H1 (cell line): ENCODE results near the gene AKT1S1. TPM values are rescaled to one million over a fixed set of nuclear protein-coding genes. Genes with fewer than 3 reads are reported as not detected.

Experiments used
- CTCF ChIA-PET: fragments of 300-600 bp; sonication (Branson Sonifier 250); formaldehyde crosslinking; loops from one replicate; lab custom pipeline; 2021; ENCODE audit not compliant: partially characterized antibody; lab: Charles Lee
- POLR2A ChIA-PET: fragments of 300-600 bp; sonication (Branson Sonifier 250); formaldehyde crosslinking; loops from one replicate; lab custom pipeline; 2021; ENCODE audit warnings: inconsistent platforms; ENCODE audit not compliant: partially characterized antibody; lab: Charles Lee
- DNase-seq, 2 experiments: peaks; one replicate each; pipeline versions ENCODE4 v3.0.0 to v3.0.0-alpha.2; 2010 to 2022; ENCODE audit warnings: low spot score in 2 of 2, low read depth in 1 of 2, mixed read lengths in 1 of 2
- FAIRE-seq: peaks from 2 replicates; lab custom pipeline; 2011; peaks lifted over from hg19 to GRCh38; lab: Jason Lieb, UNC
- H2AFZ ChIP-seq: 2 replicates; pipeline ENCODE4 v1.8.1; 2012; ENCODE audit warnings: low read length, inconsistent platforms
- H2AK5ac ChIP-seq: 2 replicates; pipeline ENCODE4 v1.6.1; 2013; ENCODE audit warnings: low read depth, low read length
- H2BK120ac ChIP-seq: replicated peaks from 2 replicates; pipeline ENCODE3; 2013; ENCODE audit warnings: low read depth, low read length, inconsistent platforms
- H2BK12ac ChIP-seq: 2 replicates; pipeline ENCODE4 v1.6.1; 2013; ENCODE audit warnings: low read depth, low read length
- H2BK15ac ChIP-seq: 2 replicates; pipeline ENCODE4 v1.6.1; 2013; ENCODE audit warnings: low read length
- H2BK20ac ChIP-seq: 2 replicates; pipeline ENCODE4 v1.6.1; 2013; ENCODE audit warnings: low read length
- H2BK5ac ChIP-seq: 2 replicates; pipeline ENCODE4 v1.6.1; 2013; ENCODE audit warnings: low read depth, low read length
- H3K14ac ChIP-seq: 2 replicates; pipeline ENCODE4 v1.6.1; 2013; ENCODE audit warnings: inconsistent platforms; ENCODE audit not compliant: insufficient read length
- H3K18ac ChIP-seq: 2 replicates; pipeline ENCODE4 v1.6.1; 2013; ENCODE audit warnings: low read length; ENCODE audit errors: extremely low read depth
- H3K23ac ChIP-seq: 2 replicates; pipeline ENCODE4 v1.6.1; 2013; ENCODE audit warnings: inconsistent platforms; ENCODE audit not compliant: insufficient read length
- H3K23me2 ChIP-seq: 2 replicates; pipeline ENCODE4 v1.6.1; 2013; ENCODE audit warnings: low read depth, low read length
- H3K27ac ChIP-seq: 2 replicates; pipeline ENCODE4 v1.6.1; 2011; ENCODE audit warnings: low read depth, low read length, inconsistent platforms
- H3K27me3 ChIP-seq, 4 experiments: replicated peaks in 1 of 4; 1 replicate in 1 of 4; 2 replicates in 3 of 4; pipeline versions ENCODE4 v1.6.1 to v1.8.1; 2011 to 2013; ENCODE audit warnings: low read length in 3 of 4, mild to moderate bottlenecking in 3 of 4, inconsistent platforms in 2 of 4, mixed read lengths in 2 of 4, moderate library complexity in 1 of 4; ENCODE audit not compliant: control insufficient read depth in 3 of 4, insufficient read depth in 3 of 4; ENCODE audit errors: extremely low read depth in 1 of 4
- H3K36me3 ChIP-seq, 4 experiments: 2 replicates each; pipeline versions ENCODE4 v1.6.1 to v1.8.1; 2011 to 2013; ENCODE audit warnings: mild to moderate bottlenecking in 4 of 4, low read length in 3 of 4, moderate library complexity in 2 of 4, control low read depth in 1 of 4, inconsistent platforms in 1 of 4; ENCODE audit not compliant: insufficient read depth in 4 of 4, control insufficient read depth in 2 of 4
- H3K4ac ChIP-seq: replicated peaks from 2 replicates; pipeline ENCODE3; 2013; ENCODE audit warnings: low read length, low read depth, mixed read lengths, inconsistent platforms; ENCODE audit not compliant: insufficient read length
- H3K4me1 ChIP-seq, 4 experiments: replicated peaks in 1 of 4; 1 replicate in 1 of 4; 2 replicates in 3 of 4; pipeline versions ENCODE4 v1.6.1 to v1.8.1; 2011 to 2013; ENCODE audit warnings: low read length in 3 of 4, inconsistent platforms in 2 of 4, mixed read lengths in 1 of 4; ENCODE audit not compliant: insufficient read depth in 4 of 4, control insufficient read depth in 3 of 4
- H3K4me2 ChIP-seq, 2 experiments: 2 replicates each; pipeline versions ENCODE4 v1.6.1 to v1.8.1; 2011 to 2013; ENCODE audit warnings: low read depth in 2 of 2, low read length in 2 of 2, control low read depth in 1 of 2, inconsistent platforms in 1 of 2, mild to moderate bottlenecking in 1 of 2; ENCODE audit not compliant: insufficient read depth in 1 of 2
- H3K4me3 ChIP-seq, 4 experiments: fragments of 200-600, 300-600 bp in 1 of 4; sonication (generic), shearing (Covaris generic), sonication (Bioruptor Twin) in 1 of 4; 2 replicates each; pipeline versions ENCODE4 v1.5.1 to v1.8.1; 2011 to 2016; ENCODE audit warnings: low read length in 4 of 4, low read depth in 3 of 4, control low read depth in 2 of 4, inconsistent platforms in 2 of 4, mild to moderate bottlenecking in 2 of 4, mixed read lengths in 1 of 4, moderate library complexity in 1 of 4; ENCODE audit not compliant: insufficient read depth in 2 of 4; ENCODE audit errors: extremely low read depth in 1 of 4
- H3K56ac ChIP-seq: replicated peaks from 2 replicates; pipeline ENCODE3; 2013; ENCODE audit warnings: low read depth, mild to moderate bottlenecking, mixed read lengths, low read length, inconsistent platforms; ENCODE audit not compliant: insufficient read length
- H3K79me1 ChIP-seq: 2 replicates; pipeline ENCODE4 v1.6.1; 2013; ENCODE audit warnings: low read depth, low read length, control low read depth
- H3K79me2 ChIP-seq, 2 experiments: 2 replicates each; pipeline versions ENCODE4 v1.6.1 to v1.8.1; 2012 to 2013; ENCODE audit warnings: low read length in 2 of 2, mild to moderate bottlenecking in 2 of 2, inconsistent platforms in 1 of 2; ENCODE audit not compliant: insufficient read depth in 2 of 2, control insufficient read depth in 1 of 2
- H3K9ac ChIP-seq, 4 experiments: replicated peaks in 1 of 4; 1 replicate in 1 of 4; 2 replicates in 3 of 4; pipeline versions ENCODE4 v1.6.1 to v1.8.1; 2011 to 2013; ENCODE audit warnings: low read depth in 3 of 4, low read length in 3 of 4, control low read depth in 2 of 4, mild to moderate bottlenecking in 2 of 4, moderate library complexity in 2 of 4, inconsistent platforms in 1 of 4; ENCODE audit errors: extremely low read depth in 1 of 4
- H3K9me3 ChIP-seq, 2 experiments: 2 replicates each; pipeline versions ENCODE4 v1.6.1 to v1.8.1; 2012 to 2013; ENCODE audit warnings: mild to moderate bottlenecking in 2 of 2, moderate library complexity in 2 of 2, control low read depth in 1 of 2, inconsistent platforms in 1 of 2, low read depth in 1 of 2, low read length in 1 of 2, mixed read lengths in 1 of 2; ENCODE audit not compliant: insufficient read depth in 2 of 2
- H4K20me1 ChIP-seq, 2 experiments: replicated peaks in 1 of 2; 2 replicates each; pipeline versions ENCODE3 to v1.8.1; 2011 to 2013; ENCODE audit warnings: inconsistent platforms in 2 of 2, low read length in 2 of 2, mild to moderate bottlenecking in 1 of 2; ENCODE audit not compliant: insufficient read depth in 2 of 2, control insufficient read depth in 1 of 2
- H4K5ac ChIP-seq: 2 replicates; pipeline ENCODE4 v1.6.1; 2013; ENCODE audit warnings: low read length, low read depth, mixed read lengths, inconsistent platforms; ENCODE audit not compliant: insufficient read length
- H4K8ac ChIP-seq: 2 replicates; pipeline ENCODE4 v1.8.0; 2013; ENCODE audit warnings: mild to moderate bottlenecking, moderate library complexity, low read length, inconsistent platforms; ENCODE audit not compliant: insufficient read depth; ENCODE audit errors: extremely low read depth
- H4K91ac ChIP-seq: replicated peaks from 2 replicates; pipeline ENCODE3; 2013; ENCODE audit warnings: low read length, mixed read lengths, inconsistent platforms; ENCODE audit not compliant: insufficient read length
- BRCA1 ChIP-seq: IDR thresholded peaks from 2 replicates; pipeline ENCODE4 v1.6.1; 2012; ENCODE audit warnings: low read depth, low read length, improper control_type of control experiment
- EZH2 ChIP-seq: fragments of 200-600 bp; sonication (generic); IDR thresholded peaks from 2 replicates; pipeline ENCODE4 v1.7.1; 2012; ENCODE audit warnings: low read depth, mild to moderate bottlenecking, moderate library complexity, low read length, inconsistent platforms; ENCODE audit not compliant: severe bottlenecking
- SAP30 ChIP-seq: fragments of 300-600 bp; sonication (generic); IDR thresholded peaks from 2 replicates; pipeline ENCODE4 v1.7.1; 2012; ENCODE audit warnings: low read length, moderate library complexity, mild to moderate bottlenecking, inconsistent platforms; ENCODE audit not compliant: insufficient read depth, insufficient replicate concordance
- WGBS, 2 experiments: shearing (Covaris generic) in 1 of 2; methylation state at CpG; one replicate each; pipeline versions ENCODE4 v1.1.6 to v1.1.7; 2013 to 2015; ENCODE audit warnings: low lambda C conversion rate in 2 of 2, mixed read lengths in 2 of 2, inconsistent platforms in 1 of 2, low coverage in 1 of 2, missing lambda C conversion rate in 1 of 2; ENCODE audit not compliant: insufficient replicate concordance in 2 of 2, insufficient coverage in 1 of 2, insufficient read length in 1 of 2; ENCODE audit errors: extremely low coverage in 1 of 2, missing lambda C conversion rate in 1 of 2; 5-methylcytosine and 5-hydroxymethylcytosine counted together
- polyA plus RNA-seq, 7 experiments: library from polyadenylated mRNA; depleted of rRNA in 3 of 7; stranded (reverse) in 5 of 7; unstranded in 2 of 7; fragments of >200 nt in 5 of 7; fragments of 200-250 nt in 2 of 7; gene quantifications; 1 replicate in 5 of 7; 2 replicates in 1 of 7; 4 replicates in 1 of 7; pipeline versions ENCODE4 v1.2.1 to v1.2.3, GENCODE V29; 2011 to 2013; ENCODE audit warnings: missing spikeins in 2 of 7, mixed read lengths in 2 of 7
- total RNA-seq: library from RNA; stranded (reverse); fragmentation: NEBNext Ultra II Directional; extraction: Animal tissue kit (Norgen Biotek cat#: 25700); gene quantifications from 2 replicates; pipeline ENCODE4 v1.2.1, GENCODE V29; 2021
- TF ChIP-seq, protein P1 (sequence below): IDR thresholded peaks from 2 replicates; pipeline ENCODE4 v1.6.1; 2012; ENCODE audit warnings: low read length, inconsistent platforms

AKT1S1 gene
- total and polyA plus RNA-seq, 2 of the 8 experiments (the other 6 are each of a cell fraction or from before 2014, with no cell fraction given) = 40.7 to 45.9 TPM

DNA sequence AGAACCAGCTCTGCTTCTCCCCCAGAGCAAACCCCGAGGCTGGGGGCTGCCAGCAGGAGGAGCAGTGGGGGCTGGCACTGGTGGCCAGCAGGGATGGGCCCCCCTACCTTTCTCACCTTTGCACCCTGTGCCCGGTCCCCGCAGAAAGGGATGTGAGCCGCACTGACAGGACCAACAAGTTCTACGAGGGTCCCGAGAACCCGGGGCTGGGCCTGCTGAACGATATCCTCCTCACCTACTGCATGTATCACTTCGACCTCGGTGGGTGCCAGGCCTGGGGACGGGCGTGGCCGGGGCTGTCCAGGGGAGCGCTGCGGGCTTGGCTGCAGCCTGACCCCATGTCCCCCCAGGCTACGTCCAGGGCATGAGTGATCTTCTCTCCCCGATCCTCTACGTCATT is 7.0 kb upstream of the AKT1S1 start:
- Histone ChIP-seq H4K91ac (no peak overlapping the region), H3K18ac (no peak overlapping the region), H3K4me3 (no peak overlapping the region), H3K36me3 (peaks cover 24 to 55% (median 49%) of the 10 kb centered on the region in 4 experiments), H3K14ac (no peak overlapping the region), H2AK5ac (no peak overlapping the region), H3K79me1 (peaks cover 5% of the 10 kb centered on the region; the same call in 1 of the 2 replicates), H2BK5ac (no peak overlapping the region), H4K20me1 (peaks cover 10 to 19% of the 10 kb centered on the region in 2 experiments), H2AFZ (no peak overlapping the region), H3K79me2 (peaks cover 0 to 5% of the 10 kb centered on the region in 2 experiments; a peak in 1 of 4 replicates), H3K4me2 (no peak overlapping the region), H2BK15ac (no peak overlapping the region), H3K27ac (no peak overlapping the region), H3K23me2 (no peaks in the 10 kb centered on the region), H3K27me3 (peaks cover 0 to 1% (median under 1%) of the 10 kb centered on the region in 4 experiments; a peak in 4 of 7 replicates), H2BK12ac (no peak overlapping the region), H3K9me3 (peaks cover 0 to 3% of the 10 kb centered on the region in 2 experiments; a peak in 1 of 4 replicates), H2BK20ac (no peak overlapping the region), H3K56ac (no peak overlapping the region), H3K23ac (no peak overlapping the region), H3K4me1 (no peaks in the 10 kb centered on the region; a peak in 2 of 7 replicates), H3K4ac (no peak overlapping the region), H2BK120ac (no peak overlapping the region), H4K8ac (no peak overlapping the region), H3K9ac (no peak overlapping the region), H4K5ac (no peak overlapping the region)
- ChIA-PET CTCF (interaction anchor here (0.7 to 1.2 kb wide), 2 partner anchors 19 to 35 kb away, joined by 3 read pairs; no protein-coding TSS in a partner anchor), POLR2A (interaction anchor here (0.8 to 1.7 kb wide), 3 partner anchors 15 to 46 kb away, joined by 3 to 5 read pairs (median 3); no protein-coding TSS in a partner anchor)
- DNase-seq = no peak
- WGBS, 2 experiments = 93% methylated on average over 13 of the region's 18 CpGs; no CpG with 5 or more reads in 1 of the 2 experiments
- no peak for TF ChIP-seq SAP30
- TF ChIP-seq, protein P1, sequence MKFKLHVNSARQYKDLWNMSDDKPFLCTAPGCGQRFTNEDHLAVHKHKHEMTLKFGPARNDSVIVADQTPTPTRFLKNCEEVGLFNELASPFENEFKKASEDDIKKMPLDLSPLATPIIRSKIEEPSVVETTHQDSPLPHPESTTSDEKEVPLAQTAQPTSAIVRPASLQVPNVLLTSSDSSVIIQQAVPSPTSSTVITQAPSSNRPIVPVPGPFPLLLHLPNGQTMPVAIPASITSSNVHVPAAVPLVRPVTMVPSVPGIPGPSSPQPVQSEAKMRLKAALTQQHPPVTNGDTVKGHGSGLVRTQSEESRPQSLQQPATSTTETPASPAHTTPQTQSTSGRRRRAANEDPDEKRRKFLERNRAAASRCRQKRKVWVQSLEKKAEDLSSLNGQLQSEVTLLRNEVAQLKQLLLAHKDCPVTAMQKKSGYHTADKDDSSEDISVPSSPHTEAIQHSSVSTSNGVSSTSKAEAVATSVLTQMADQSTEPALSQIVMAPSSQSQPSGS = no peak
- TF ChIP-seq EZH2 = no peak
- TF ChIP-seq BRCA1 = no peak
- no peak for FAIRE-seq
